IPS-20b (cell line): ENCODE measurements around the gene MLYCD.

Experiments used
- H3K27ac ChIP-seq: one replicate; pipeline ENCODE4 v1.5.1; 2013; ENCODE audit warnings: low read length
- H3K27me3 ChIP-seq: 2 replicates; pipeline ENCODE4 v1.6.1; 2013; ENCODE audit warnings: mild to moderate bottlenecking, low read length, inconsistent platforms; ENCODE audit not compliant: insufficient read depth
- H3K36me3 ChIP-seq: 2 replicates; pipeline ENCODE4 v1.6.1; 2013; ENCODE audit warnings: low read depth, mild to moderate bottlenecking, inconsistent platforms, low read length, moderate library complexity; ENCODE audit not compliant: insufficient read depth
- H3K4me1 ChIP-seq: 2 replicates; pipeline ENCODE4 v1.6.1; 2013; ENCODE audit warnings: mild to moderate bottlenecking, control low read depth, inconsistent platforms, low read length, moderate library complexity; ENCODE audit not compliant: insufficient read depth
- H3K4me3 ChIP-seq: 2 replicates; pipeline ENCODE4 v1.5.1; 2013; ENCODE audit warnings: mild to moderate bottlenecking, low read length, inconsistent platforms
- H3K9ac ChIP-seq: 2 replicates; pipeline ENCODE4 v1.6.1; 2013; ENCODE audit warnings: low read depth, mild to moderate bottlenecking, inconsistent platforms, low read length, moderate library complexity
- H3K9me3 ChIP-seq: 2 replicates; pipeline ENCODE4 v1.6.1; 2013; ENCODE audit warnings: mild to moderate bottlenecking, low read depth, low read length, inconsistent platforms; ENCODE audit not compliant: insufficient read depth

Gene MLYCD

DNA sequence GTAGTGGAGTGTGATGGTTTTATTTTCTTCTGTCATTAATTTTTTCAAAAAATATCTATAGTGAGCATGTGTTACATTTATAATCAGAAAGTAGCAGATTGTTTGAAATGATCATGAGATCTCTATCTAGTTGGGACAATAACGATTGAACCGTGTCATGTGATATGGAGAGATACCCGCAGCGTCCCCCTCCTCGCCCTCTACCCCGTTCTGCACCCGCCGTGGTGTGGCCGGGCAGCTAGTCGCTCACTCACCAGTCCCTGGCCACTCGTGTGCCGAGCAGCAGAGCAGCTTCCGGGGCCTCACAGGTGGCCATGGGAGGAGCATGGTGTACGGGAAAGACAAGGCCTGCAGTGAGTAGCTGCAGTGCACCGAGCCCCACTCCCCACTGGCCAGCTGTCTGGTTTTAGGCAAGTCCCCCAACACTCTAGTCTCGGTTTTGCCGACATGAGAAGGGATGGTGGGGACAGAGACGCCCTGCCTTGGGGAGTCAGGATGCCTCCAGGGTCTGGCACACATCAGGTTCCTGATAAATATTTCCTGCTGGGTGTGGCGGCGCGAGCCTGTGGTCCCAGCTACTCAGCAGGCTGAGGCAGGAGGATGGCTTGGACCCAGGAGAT, 15.3 kb downstream of the MLYCD start:
- Histone ChIP-seq H3K4me3 (no peak overlapping the region), H3K9ac (no peak overlapping the region), H3K4me1 (no peaks in the 10 kb centered on the region), H3K9me3 (peaks cover 12% of the 10 kb centered on the region), H3K27ac (no peak overlapping the region), H3K27me3 (no peaks in the 10 kb centered on the region), H3K36me3 (peaks cover 60% of the 10 kb centered on the region)

DNA sequence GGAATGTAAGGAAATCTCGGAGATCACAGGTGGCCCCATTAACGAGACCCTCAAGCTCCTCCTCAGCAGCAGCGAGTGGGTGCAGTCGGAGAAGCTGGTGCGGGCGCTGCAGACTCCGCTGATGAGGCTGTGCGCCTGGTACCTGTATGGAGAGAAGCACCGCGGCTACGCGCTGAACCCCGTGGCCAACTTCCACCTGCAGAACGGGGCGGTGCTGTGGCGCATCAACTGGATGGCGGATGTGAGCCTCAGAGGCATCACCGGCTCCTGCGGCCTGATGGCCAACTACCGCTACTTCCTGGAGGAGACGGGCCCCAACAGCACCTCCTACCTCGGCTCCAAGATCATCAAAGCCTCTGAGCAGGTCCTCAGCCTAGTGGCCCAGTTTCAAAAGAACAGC, 16.2 kb downstream of the MLYCD start:
- Histone ChIP-seq H3K9ac (no peak overlapping the region), H3K4me1 (no peaks in the 10 kb centered on the region), H3K27me3 (no peaks in the 10 kb centered on the region), H3K9me3 (peaks cover 12% of the 10 kb centered on the region), H3K4me3 (no peak overlapping the region), H3K27ac (no peak overlapping the region), H3K36me3 (peaks cover 65% of the 10 kb centered on the region)

DNA sequence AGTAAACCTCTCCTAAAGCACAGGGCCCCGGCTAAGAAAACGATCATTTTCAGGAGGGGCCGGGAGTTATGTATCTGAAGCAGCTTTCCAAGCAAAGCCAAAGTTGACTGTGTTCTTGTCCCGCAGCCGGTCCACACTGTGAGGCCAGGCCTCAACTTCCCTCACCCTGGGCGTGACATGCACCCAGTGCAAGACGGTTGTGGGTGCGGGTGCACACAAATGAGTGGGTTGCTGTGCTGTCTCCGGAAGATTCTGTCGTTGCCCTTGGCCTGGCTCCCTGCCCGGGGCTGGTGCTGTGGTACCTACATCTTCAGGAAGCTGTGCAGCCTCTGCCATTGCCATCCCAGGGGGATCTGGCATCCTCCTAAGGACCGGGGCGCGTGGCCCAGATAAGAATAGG, 16.6 kb downstream of the MLYCD start:
- Histone ChIP-seq H3K9me3 (peaks cover 12% of the 10 kb centered on the region), H3K27me3 (no peaks in the 10 kb centered on the region), H3K4me3 (no peak overlapping the region), H3K9ac (no peak overlapping the region), H3K36me3 (peaks cover 62% of the 10 kb centered on the region), H3K27ac (no peak overlapping the region), H3K4me1 (no peaks in the 10 kb centered on the region)

DNA sequence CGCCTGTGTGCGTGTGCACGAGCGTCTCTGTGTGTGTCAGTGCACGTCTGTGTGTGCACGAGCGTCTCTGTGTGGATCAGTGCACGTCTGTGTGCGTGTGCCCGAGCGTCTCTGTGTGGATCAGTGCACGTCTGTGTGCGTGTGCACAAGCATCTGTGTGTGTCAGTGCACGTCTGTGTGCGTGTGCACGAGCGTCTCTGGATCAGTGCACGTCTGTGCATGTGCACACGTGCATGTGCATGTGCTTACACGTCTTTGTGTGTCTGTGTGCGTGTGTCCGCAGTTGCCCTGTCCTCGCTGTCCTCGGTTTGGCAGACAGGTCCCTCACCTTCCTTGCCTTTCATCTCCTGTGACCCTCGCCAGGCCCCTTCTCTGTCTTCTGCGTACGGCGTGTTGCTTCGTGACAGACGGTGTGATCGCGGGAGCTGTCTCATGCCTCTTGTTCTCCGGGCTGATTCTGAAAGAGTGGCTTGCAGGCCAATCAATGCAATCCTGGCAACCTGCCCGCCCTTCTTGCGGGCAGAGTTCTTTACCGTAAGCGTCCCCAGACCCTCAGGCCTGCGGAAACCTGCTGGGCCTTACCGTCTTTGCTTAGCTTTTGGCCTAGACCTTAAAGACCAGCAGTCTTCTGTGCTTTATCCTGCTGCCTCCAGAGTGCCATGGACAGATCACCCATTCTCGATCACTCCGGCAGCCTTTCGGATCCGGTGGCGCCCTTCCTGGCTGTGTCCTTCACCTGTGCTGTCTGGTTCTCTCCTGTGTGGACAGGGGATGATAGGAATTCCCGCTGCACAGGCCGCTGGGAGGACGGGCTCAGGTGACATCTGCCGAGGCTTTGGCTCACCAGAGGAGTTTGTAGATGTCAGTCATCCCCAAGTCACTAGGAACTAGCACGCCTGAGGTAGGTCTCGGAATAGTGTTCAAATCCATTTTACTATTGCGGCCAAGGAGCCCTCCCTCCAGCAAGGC, 18.5 kb downstream of the MLYCD start:
- Histone ChIP-seq H3K9me3 (peaks cover 12% of the 10 kb centered on the region), H3K4me3 (no peak overlapping the region), H3K27ac (no peak overlapping the region), H3K4me1 (no peaks in the 10 kb centered on the region), H3K36me3 (peaks cover 56% of the 10 kb centered on the region), H3K9ac (no peak overlapping the region), H3K27me3 (no peaks in the 10 kb centered on the region)

DNA sequence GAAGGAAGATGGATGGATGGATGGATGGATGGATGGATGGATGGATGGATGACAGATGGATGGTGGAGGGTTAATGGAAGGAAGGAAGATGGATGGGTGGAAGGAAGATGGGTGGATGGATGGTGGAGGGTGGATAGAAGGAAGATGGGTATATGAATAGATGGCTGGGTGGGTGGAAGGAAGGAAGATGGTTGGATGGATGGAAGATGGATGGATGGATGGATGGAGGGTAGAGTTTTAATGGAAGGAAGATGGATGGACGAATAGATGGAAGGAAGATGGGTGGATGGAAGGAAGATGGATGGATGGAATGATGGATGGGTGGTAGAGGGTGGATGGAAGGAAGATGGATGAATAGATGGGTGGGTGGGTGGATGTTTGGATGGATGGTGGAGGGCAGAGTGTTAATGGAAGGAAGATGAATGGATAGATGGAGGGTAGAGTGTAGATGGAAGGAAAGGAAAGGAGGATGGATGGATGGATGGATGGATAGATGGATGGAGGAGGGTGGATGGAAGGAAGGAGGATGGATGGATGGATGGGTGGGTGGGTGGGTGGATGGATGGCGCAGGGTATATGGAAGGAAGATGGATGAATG, 22.1 kb downstream of the MLYCD start:
- Histone ChIP-seq H3K9ac (no peak overlapping the region), H3K27me3 (0 out of 2 replicates have a peak, but pooled peaks cover 2% of the 10 kb centered on the region), H3K27ac (no peak overlapping the region), H3K9me3 (peaks cover 12% of the 10 kb centered on the region), H3K36me3 (peaks cover 27% of the 10 kb centered on the region), H3K4me3 (no peak overlapping the region), H3K4me1 (no peaks in the 10 kb centered on the region)

DNA sequence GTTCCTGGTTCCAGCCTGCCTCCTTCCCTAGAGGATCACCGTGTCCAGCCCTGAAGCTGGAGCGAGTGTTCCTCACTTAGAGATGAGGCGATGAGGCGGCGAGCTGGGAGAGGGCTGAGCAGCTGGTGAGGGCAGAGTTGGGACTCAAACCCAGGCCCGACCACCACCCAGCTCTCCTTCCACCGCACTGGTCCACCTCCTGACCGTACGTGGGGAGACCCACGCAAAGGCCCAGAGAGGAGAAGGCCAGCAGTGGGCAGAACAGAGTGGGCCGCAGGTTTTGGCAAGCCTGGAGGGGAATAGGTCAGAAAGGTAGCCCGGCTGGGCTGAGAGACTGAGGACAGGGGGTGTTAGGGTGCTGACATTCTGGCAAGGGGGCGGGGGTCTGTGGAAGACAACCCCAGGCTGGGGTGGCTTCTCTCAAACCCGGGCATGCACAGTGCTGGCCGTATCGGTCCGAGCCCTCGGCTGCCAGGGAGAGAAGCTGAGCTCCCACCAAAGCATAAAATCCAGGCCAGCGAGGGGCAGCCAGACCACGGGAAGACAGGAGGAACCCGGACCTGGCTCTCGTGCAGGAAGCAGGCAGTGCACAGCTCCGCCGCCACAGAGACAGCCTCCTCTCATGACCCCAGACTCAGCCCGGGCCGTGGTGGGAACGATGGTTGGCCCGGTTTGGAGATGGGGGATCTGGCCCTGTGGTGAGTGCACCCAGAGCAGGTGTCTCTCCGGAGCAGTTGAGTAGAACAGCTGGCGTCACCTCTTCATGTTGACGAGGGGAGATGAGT, 24.9 kb downstream of the MLYCD start:
- H3K4me3 ChIP-seq, result no peak overlapping the region
- no peak overlapping the region for H3K27ac ChIP-seq
- peaks cover 13% of the 10 kb centered on the region for H3K36me3 ChIP-seq
- peaks cover 9% of the 10 kb centered on the region; the same call in 1 of the 2 replicates for H3K4me1 ChIP-seq
- H3K9ac ChIP-seq, result no peak overlapping the region
- H3K27me3 ChIP-seq, result 0 out of 2 replicates have a peak, but pooled peaks cover 4% of the 10 kb centered on the region
- peaks cover 5% of the 10 kb centered on the region; the same call in 1 of the 2 replicates for H3K9me3 ChIP-seq

DNA sequence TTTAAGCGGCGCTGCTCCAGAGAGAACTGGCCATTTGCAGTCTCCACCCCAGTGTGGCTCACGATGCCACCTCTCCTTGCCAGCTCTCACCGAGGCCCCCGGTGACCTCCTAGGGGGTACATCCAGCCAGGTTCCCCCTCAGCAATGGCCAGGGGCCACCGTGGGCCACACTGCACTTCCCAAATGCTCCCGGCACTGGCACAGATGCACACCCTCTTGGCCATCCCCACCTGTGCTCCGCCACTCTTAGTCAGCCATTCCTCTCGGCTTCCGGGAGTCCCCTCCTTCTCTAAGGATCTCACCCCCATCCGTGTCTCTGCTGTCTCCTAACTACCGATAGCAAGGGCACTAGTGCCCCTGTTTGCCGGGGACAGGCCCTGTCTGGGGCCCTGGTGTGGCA, 25.8 kb downstream of the MLYCD start:
- Histone ChIP-seq H3K36me3 (peaks cover 4% of the 10 kb centered on the region), H3K4me3 (no peak overlapping the region), H3K9ac (no peak overlapping the region), H3K27ac (no peak overlapping the region), H3K4me1 (peaks cover 9% of the 10 kb centered on the region; the same call in 1 of the 2 replicates), H3K27me3 (0 out of 2 replicates have a peak, but pooled peaks cover 4% of the 10 kb centered on the region), H3K9me3 (no peaks in the 10 kb centered on the region)

DNA sequence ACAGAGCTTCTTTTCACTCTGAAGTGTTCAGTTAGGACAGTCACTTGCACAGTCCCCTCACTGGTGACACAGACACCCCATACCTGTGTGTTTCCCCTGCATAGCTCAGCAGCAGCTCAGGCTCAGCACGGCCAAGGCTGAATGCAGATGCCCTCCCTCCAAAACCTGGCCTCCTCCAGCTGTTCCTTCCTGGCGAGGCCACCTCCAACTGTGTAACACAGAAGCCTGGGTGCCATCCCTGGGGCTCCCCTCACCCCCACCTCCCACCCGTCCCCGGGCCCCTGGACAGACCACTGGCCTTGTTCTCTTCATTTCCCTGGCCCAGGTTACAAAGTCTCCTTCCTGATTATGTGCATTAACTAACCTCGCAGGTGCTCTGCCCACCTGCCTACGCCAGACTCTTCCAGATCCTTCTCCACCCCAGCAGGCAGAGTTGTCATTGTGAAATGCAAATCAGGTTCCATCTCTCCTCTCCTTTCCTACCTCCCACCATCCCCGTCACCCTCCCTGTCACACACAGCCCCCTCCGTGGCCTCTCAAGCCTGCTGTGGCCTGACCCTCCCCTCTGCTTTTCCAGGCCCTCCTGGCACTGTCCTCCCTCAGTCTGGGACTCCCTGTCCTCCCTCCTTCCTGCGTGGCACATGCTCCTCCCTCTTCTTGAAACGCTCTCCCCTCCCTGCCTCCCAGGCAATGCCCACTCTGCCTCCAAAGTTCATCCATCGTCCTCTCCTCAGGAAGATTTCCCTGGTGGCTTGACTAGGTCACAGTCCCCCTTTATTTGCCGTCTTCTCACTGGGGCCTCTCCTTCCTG, 26.4 kb downstream of the MLYCD start:
- Histone ChIP-seq H3K4me1 (peaks cover 9% of the 10 kb centered on the region; the same call in 1 of the 2 replicates), H3K9me3 (no peaks in the 10 kb centered on the region), H3K27me3 (0 out of 2 replicates have a peak, but pooled peaks cover 4% of the 10 kb centered on the region), H3K9ac (no peak overlapping the region), H3K27ac (no peak overlapping the region), H3K4me3 (no peak overlapping the region), H3K36me3 (no peaks in the 10 kb centered on the region; the same call in 1 of the 2 replicates)

DNA sequence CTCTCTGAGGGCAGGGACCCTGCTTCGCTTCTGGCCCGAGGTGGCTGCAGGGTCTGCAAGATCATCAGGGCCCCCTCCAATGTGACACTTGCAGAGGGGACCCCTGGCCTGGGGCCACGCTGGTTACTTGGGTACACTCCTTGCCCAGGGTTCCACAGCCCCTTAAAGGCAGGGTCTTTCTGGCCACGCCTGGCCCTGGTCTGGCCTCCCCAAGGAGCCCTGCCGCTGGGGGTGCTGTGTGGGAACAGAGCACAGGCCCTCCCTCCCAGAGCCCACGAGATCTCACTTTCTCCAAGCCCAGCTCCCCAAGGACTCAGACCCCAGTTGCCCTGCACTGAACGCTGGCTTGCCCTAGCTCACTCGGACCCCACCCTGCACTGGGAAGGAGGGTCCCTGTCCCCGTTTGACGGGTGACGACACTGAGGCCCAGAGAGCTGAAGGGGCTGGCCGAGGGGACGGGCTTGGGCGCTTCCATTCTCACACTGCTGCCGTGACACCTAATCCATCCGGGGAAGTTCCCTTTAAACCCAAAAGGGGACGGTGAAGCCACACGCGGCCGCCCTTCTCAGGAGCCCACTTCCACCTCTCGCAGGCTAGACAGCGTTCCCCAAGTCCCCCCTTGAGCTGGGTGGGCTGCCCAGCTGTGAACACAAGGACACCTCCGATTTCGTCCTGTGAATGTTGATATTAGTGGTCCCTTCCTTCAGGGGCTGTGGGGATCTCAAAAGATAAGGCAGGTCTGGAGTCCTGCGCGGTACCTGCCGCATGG, 27.2 kb downstream of the MLYCD start:
- no peaks in the 10 kb centered on the region for H3K36me3 ChIP-seq
- H3K27ac ChIP-seq, result no peak overlapping the region
- H3K4me1 ChIP-seq, result peaks cover 9% of the 10 kb centered on the region; the same call in 1 of the 2 replicates
- 0 out of 2 replicates have a peak, but pooled peaks cover 4% of the 10 kb centered on the region for H3K27me3 ChIP-seq
- peak overlapping the region; percentile 37; the same call in 1 of the 2 replicates for H3K9ac ChIP-seq
- H3K9me3 ChIP-seq, result no peaks in the 10 kb centered on the region
- peak overlapping the region; percentile 40; the same call in 1 of the 2 replicates for H3K4me3 ChIP-seq
